AG04449 (cell line): Measurements from ENCODE around the gene IGF2BP1.
"Not testable (repeated sequence)": the region's sequence is repeated elsewhere in the genome, so short reads cannot be mapped to it uniquely, and the experiment has no call there.

Experiments used
- CTCF ChIA-PET: fragments of 350-600 bp; formaldehyde crosslinking; extraction: SDS; loops from one replicate; lab custom pipeline; 2021; ENCODE audit warnings: antibody characterized with exemption; lab: Yijun Ruan, JAX
- POLR2A ChIA-PET: fragments of 400-600, 350-600 bp; formaldehyde crosslinking; extraction: SDS; loops from one replicate; lab custom pipeline; 2020; ENCODE audit warnings: antibody characterized with exemption, inconsistent platforms; lab: Yijun Ruan, JAX
- DNase-seq: peaks from one replicate; pipeline ENCODE4 v3.0.0-alpha.2; 2010; ENCODE audit warnings: low read depth, low spot score
- H3K4me3 ChIP-seq: 2 replicates; pipeline ENCODE4 v1.5.1; 2011; ENCODE audit warnings: low read depth, mild to moderate bottlenecking, control low read depth, low read length
- TF ChIP-seq, protein P1 (sequence below): IDR thresholded peaks from one replicate; pipeline ENCODE4 v1.5.1; 2011; ENCODE audit warnings: mild to moderate bottlenecking, moderate library complexity, low read length, control low read depth, inconsistent platforms; ENCODE audit not compliant: insufficient read depth; ENCODE audit errors: missing control alignments

Gene IGF2BP1

DNA sequence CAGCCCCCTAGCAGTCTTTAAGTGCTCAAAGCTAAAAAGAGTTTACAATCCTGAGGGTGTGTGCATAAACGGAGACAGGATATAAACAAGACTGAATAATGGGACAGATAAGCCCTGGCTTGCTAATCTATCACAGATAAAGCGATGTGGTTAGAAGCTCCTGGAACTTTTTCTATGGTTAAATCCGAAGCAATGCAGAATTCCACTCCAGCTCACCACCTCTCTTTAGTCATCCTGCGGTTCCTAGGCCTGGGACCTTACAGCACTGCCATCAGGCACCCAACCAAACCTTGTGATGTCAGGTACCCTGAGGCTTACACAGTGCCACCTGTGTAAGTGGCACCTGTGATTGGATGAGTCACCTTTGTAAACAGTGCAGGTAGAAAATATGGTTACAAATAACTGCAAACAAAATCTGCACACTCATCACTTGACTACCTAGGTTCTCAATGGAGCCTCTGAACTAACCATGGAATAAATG lies 103.9 kb downstream of the IGF2BP1 start:
- DNase-seq = no peak
- TF ChIP-seq, protein P1, sequence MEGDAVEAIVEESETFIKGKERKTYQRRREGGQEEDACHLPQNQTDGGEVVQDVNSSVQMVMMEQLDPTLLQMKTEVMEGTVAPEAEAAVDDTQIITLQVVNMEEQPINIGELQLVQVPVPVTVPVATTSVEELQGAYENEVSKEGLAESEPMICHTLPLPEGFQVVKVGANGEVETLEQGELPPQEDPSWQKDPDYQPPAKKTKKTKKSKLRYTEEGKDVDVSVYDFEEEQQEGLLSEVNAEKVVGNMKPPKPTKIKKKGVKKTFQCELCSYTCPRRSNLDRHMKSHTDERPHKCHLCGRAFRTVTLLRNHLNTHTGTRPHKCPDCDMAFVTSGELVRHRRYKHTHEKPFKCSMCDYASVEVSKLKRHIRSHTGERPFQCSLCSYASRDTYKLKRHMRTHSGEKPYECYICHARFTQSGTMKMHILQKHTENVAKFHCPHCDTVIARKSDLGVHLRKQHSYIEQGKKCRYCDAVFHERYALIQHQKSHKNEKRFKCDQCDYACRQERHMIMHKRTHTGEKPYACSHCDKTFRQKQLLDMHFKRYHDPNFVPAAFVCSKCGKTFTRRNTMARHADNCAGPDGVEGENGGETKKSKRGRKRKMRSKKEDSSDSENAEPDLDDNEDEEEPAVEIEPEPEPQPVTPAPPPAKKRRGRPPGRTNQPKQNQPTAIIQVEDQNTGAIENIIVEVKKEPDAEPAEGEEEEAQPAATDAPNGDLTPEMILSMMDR = no peak
- CTCF ChIA-PET = no interaction called here
- POLR2A ChIA-PET = interaction anchor here (2.1 kb wide), 1 partner anchor 46 kb away, joined by 7 read pairs; no protein-coding TSS in a partner anchor
- no peak overlapping the region for H3K4me3 ChIP-seq

GRCh38 chr17:49103360-49103759 lies 106.2 kb downstream of the IGF2BP1 start:
- CTCF ChIA-PET = interaction anchor here (1.5 kb wide), 1 partner anchor 14 kb away, joined by 3 read pairs; no protein-coding TSS in a partner anchor
- POLR2A ChIA-PET, DNase-seq, H3K4me3 ChIP-seq: not testable (repeated sequence)

DNA sequence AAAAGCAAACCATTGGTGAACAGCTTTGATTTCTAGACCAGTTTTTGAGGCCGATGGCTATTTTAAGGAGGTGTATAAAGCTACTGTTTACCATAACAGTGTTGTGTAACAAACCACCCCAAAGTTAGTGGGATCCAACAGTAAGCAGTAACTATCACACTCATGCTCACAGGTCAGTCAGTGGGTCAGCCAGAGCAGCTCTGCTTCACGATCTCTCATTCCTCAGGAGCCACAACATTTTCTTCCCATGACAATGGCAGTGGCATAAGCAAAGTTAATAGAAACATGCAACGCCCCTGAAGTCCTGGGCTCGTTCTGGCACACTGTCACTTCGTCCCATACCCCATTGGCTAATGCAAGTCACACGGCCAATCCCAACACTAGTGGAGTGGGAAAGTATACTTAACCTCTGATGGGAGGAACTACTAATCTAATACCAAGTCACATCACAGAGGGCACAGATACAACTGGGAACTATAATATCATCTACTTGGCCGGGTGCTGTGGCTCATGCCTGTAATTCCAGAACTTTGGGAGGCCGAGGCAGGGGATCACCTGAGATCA lies 107.4 kb downstream of the IGF2BP1 start:
- CTCF ChIA-PET = interaction anchor here (0.9 to 1.5 kb wide), 2 partner anchors 13 to 72 kb away, joined by 3 read pairs; no protein-coding TSS in a partner anchor
- TF ChIP-seq, protein P1 = no peak
- DNase-seq = no peak
- no peak overlapping the region for H3K4me3 ChIP-seq
- POLR2A ChIA-PET = no interaction called here
